HG03108 (cell line): ENCODE data around the gene RPLP2.
A peak's percentile ranks its signal among the peaks of the same experiment; 100 is the strongest.

Source experiments
- ATAC-seq: cut with Tn5 transposase; IDR thresholded peaks from one replicate; pipeline ENCODE4 v1.9.1; 2021; ENCODE audit warnings: moderate library complexity; ENCODE audit not compliant: unreplicated experiment

The RPLP2 gene

GRCh38 chr11:790721-791564 is 18.8 kb upstream of the RPLP2 start:
- no peak for ATAC-seq

GRCh38 chr11:791658-792534 is 17.9 kb upstream of the RPLP2 start:
- no peak for ATAC-seq

GRCh38 chr11:792535-792821 is 17.3 kb upstream of the RPLP2 start:
- ATAC-seq, result no peak

- no peak for ATAC-seq
Observed at GRCh38 chr11:792873-793272, 16.9 kb upstream of the RPLP2 start.

GRCh38 chr11:793556-793955 is 16.2 kb upstream of the RPLP2 start:
- no peak for ATAC-seq

GRCh38 chr11:794013-794765 is 15.6 kb upstream of the RPLP2 start:
- no peak for ATAC-seq

GRCh38 chr11:794766-795633 is 14.8 kb upstream of the RPLP2 start:
- ATAC-seq, result no peak

- ATAC-seq, result no peak
Observed at GRCh38 chr11:795634-796564, 13.9 kb upstream of the RPLP2 start.

- ATAC-seq, result no peak
Observed at GRCh38 chr11:796565-797295, 13.0 kb upstream of the RPLP2 start.

GRCh38 chr11:797296-798092 is 12.3 kb upstream of the RPLP2 start:
- peak; percentile 32 for ATAC-seq

- ATAC-seq, result peak; percentile 42
Observed at GRCh38 chr11:798093-798713, 11.6 kb upstream of the RPLP2 start, which contains the start of gene SLC25A22. SLC25A22 (minus strand) TSS chr11:798281; CDS start chr11:795006, 3,275 bp downstream.

- ATAC-seq, result no peak
Observed at GRCh38 chr11:799641-800316, 10.0 kb upstream of the RPLP2 start.

GRCh38 chr11:800473-800872 is 9.3 kb upstream of the RPLP2 start:
- ATAC-seq, result no peak

- ATAC-seq, result no peak
Observed at GRCh38 chr11:801097-801780, 8.5 kb upstream of the RPLP2 start.

GRCh38 chr11:802018-802617 is 7.6 kb upstream of the RPLP2 start:
- ATAC-seq, result no peak
